Muscle of leg (tissue), 11 donors: ENCODE measurements around the gene SLCO2A1. TPM values are rescaled to one million over a fixed set of nuclear protein-coding genes. Genes with fewer than 3 reads are reported as not detected.

ENCODE experiments used
- DNase-seq: peaks from one replicate; pipeline ENCODE4 v3.0.0; 2013
- H3K27ac ChIP-seq: one replicate; pipeline ENCODE4 v1.5.1; 2013; ENCODE audit warnings: mild to moderate bottlenecking, low read length, control low read depth
- H3K27me3 ChIP-seq: one replicate; pipeline ENCODE4 v1.6.1; 2013; ENCODE audit warnings: low read length; ENCODE audit not compliant: control insufficient read depth, insufficient read depth
- H3K36me3 ChIP-seq: one replicate; pipeline ENCODE4 v1.6.1; 2013; ENCODE audit warnings: low read length; ENCODE audit not compliant: control insufficient read depth, insufficient read depth
- H3K4me1 ChIP-seq: one replicate; pipeline ENCODE4 v1.6.1; 2013; ENCODE audit warnings: low read length; ENCODE audit not compliant: control insufficient read depth, insufficient read depth
- H3K4me3 ChIP-seq: one replicate; pipeline ENCODE4 v1.5.1; 2013; ENCODE audit warnings: low read length, control low read depth
- H3K9me3 ChIP-seq: replicated peaks from 2 replicates; pipeline ENCODE4 v1.6.1; 2013; ENCODE audit warnings: low read depth, low read length; ENCODE audit not compliant: control insufficient read depth
- WGBS: methylation state at CpG from one replicate; pipeline ENCODE4 v1.1.5; 2013; ENCODE audit warnings: missing lambda C conversion rate; ENCODE audit not compliant: insufficient coverage; 5-methylcytosine and 5-hydroxymethylcytosine counted together
- polyA plus RNA-seq, 8 donors: library from polyadenylated mRNA; unstranded; fragments of 120-200 nt; gene quantifications; one replicate each; pipeline versions ENCODE4 v1.2.1 to v1.2.3, GENCODE V29; 2013; ENCODE audit warnings: inconsistent platforms in 1 of 8, low replicate concordance in 1 of 8; ENCODE audit not compliant: insufficient read length in 8 of 8, insufficient read depth in 1 of 8
- total RNA-seq: library from RNA; stranded (reverse); fragments of 120-200 nt; gene quantifications from one replicate; pipeline ENCODE4 v1.2.4, GENCODE V29; 2013

SLCO2A1 gene
- total and polyA plus RNA-seq, 9 donors = 0.49 to 3.9 (median 1.6) TPM

DNA sequence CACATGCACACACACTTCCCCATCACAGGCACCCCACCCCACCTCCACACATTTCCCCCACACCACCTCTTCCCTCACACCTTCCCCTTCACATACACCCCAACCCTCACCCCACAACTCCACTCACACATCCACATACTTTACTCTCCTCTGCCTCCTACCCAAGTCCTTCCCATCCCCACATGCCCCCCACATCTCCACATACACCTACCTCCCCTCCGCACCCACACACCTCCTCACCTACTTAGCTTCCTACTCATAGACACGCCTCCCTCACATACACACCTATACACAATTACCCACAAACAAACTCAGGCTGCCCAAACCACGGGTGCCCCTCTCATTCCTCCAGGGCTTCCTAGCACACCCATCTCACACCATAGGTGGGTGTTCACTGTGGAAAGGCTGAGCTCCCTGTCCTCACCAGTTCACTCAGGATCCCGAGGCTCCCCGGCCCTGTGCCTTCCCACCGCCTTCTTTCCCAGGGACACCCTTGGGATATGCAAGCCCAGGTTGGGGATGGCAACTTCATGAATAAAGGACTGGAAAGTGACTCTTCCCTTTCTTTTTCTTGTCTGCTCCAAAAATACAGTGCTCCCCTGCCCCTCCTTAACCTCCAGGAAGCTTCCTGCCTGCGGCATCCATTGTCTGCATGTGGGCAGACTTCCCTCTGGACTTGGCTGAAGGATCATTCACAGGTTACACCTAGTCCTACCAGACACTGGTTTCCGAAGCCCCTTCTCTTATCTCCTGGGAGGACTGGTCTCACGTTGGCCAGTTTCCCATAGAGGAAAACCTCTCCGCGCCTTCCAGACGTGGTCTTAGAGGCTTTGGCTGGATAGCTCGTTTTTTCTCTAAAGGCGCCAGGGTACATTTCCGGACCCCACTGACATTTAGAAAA is 61.5 kb downstream of the SLCO2A1 start:
- H3K27ac ChIP-seq = no peak overlapping the region
- H3K4me1 ChIP-seq = peaks cover under 1% of the 10 kb centered on the region
- peaks cover 9% of the 10 kb centered on the region for H3K9me3 ChIP-seq
- no peaks in the 10 kb centered on the region for H3K27me3 ChIP-seq
- no peaks in the 10 kb centered on the region for H3K36me3 ChIP-seq
- no peak for DNase-seq
- WGBS = 64% methylated on average over 9 of the region's 15 CpGs
- H3K4me3 ChIP-seq = no peak overlapping the region

- H3K9me3 ChIP-seq = peaks cover 3% of the 10 kb centered on the region
- peaks cover 2% of the 10 kb centered on the region for H3K4me1 ChIP-seq
- H3K27ac ChIP-seq = no peak overlapping the region
- no peak for DNase-seq
- H3K27me3 ChIP-seq = no peaks in the 10 kb centered on the region
- no peaks in the 10 kb centered on the region for H3K36me3 ChIP-seq
- no peak overlapping the region for H3K4me3 ChIP-seq
- 82% methylated on average over 3 of the region's 4 CpGs for WGBS
Measured at GRCh38 chr3:133966954-133967353, 62.8 kb downstream of the SLCO2A1 start.

DNA sequence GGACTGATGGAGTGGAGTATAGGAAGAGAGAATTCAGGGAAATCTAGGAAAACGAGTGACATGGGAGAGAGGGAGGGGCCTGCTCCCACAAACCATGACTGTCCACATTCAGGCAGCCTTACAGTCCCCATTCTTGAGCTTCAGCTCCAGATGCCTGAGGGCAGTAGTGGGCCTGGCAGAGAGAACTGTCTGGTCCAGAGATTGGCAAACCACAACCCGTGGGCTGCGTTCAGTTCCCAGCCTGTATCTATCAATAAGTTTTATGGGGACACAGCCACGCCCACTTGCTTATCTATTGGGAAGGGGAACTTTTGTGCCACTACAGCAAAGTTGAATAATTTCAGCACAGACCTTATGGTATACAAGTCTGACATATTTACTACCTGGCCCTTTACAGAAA is 63.8 kb downstream of the SLCO2A1 start:
- Histone ChIP-seq H3K9me3 (no peaks in the 10 kb centered on the region), H3K27ac (no peak overlapping the region), H3K27me3 (no peaks in the 10 kb centered on the region), H3K4me3 (no peak overlapping the region), H3K36me3 (no peaks in the 10 kb centered on the region), H3K4me1 (peaks cover 2% of the 10 kb centered on the region)
- no CpG with 5 or more reads among the region's 4 CpGs for WGBS
- DNase-seq = no peak

- no peak for DNase-seq
- Histone ChIP-seq H3K27me3 (no peaks in the 10 kb centered on the region), H3K4me1 (peaks cover 2% of the 10 kb centered on the region), H3K4me3 (no peak overlapping the region), H3K36me3 (no peaks in the 10 kb centered on the region), H3K9me3 (no peaks in the 10 kb centered on the region), H3K27ac (no peak overlapping the region)
- WGBS = 88% methylated on average over 12 of the region's 12 CpGs
Measured at GRCh38 chr3:133965013-133965570, 64.6 kb downstream of the SLCO2A1 start.

GRCh38 chr3:133964547-133964946 is 65.2 kb downstream of the SLCO2A1 start:
- Histone ChIP-seq H3K9me3 (no peaks in the 10 kb centered on the region), H3K27me3 (no peaks in the 10 kb centered on the region), H3K36me3 (no peaks in the 10 kb centered on the region), H3K4me3 (no peak overlapping the region), H3K27ac (no peak overlapping the region), H3K4me1 (peaks cover 2% of the 10 kb centered on the region)
- no CpG with 5 or more reads among the region's 3 CpGs for WGBS
- no peak for DNase-seq

DNA sequence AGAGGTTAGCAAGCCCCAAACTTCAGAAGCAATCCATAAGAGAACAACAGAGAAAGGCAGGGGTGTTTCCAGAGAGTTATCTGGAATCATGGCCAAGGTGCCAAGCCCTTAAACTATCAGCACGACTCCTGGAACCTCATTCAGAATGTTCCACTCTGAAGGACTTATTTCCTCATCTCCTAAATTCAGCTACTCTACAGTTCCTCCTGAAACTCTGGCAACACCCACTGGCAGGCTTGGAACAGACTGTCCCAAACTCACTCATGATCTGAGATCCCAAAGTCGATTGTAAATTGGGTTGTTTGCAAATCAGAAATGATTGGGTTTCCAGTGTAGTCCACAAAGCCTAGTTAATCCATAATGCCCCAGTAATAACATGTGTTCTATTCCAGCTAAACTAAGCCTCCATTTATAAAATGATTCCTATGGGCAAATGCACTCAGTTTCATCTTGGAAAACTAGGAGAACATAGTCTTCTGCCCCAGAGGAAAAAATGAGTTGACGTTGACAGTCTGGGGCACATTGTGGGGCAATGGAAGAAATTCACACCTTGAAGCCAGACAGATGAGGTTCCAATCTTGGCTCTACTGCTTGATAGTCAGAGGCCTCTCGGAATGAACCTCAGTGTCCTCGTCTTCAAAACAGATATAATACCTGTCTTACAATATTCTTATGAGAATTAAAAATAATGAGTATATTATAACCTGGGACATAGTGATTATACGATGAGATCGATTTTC is 65.9 kb downstream of the SLCO2A1 start:
- Histone ChIP-seq H3K36me3 (no peaks in the 10 kb centered on the region), H3K4me1 (peaks cover 2% of the 10 kb centered on the region), H3K27me3 (no peaks in the 10 kb centered on the region), H3K4me3 (no peak overlapping the region), H3K9me3 (no peaks in the 10 kb centered on the region), H3K27ac (no peak overlapping the region)
- WGBS = 90% methylated on average over 2 of the region's 7 CpGs
- no peak for DNase-seq

DNA sequence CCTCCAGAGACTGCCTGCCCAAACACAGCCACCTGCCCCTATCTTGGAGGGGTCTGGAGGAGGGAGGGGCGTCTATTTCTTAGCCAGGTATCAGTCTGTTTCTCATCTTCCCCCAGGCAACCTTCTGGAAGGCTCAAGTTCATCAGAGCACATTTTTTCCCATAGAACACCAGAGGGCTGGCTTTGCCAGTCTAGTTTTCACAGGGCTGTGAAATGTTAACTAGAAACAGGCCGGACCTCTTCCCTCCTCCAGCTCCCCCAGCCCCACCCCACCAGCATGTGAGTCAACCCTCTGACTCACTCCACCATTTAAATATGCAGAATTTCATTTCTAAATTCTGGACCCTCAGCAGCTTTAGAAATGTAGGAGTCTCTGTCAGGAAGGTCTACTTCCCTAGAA is 66.9 kb downstream of the SLCO2A1 start:
- 20% methylated on average over 1 of the region's 2 CpGs for WGBS
- H3K4me1 ChIP-seq = peaks cover 8% of the 10 kb centered on the region

DNA sequence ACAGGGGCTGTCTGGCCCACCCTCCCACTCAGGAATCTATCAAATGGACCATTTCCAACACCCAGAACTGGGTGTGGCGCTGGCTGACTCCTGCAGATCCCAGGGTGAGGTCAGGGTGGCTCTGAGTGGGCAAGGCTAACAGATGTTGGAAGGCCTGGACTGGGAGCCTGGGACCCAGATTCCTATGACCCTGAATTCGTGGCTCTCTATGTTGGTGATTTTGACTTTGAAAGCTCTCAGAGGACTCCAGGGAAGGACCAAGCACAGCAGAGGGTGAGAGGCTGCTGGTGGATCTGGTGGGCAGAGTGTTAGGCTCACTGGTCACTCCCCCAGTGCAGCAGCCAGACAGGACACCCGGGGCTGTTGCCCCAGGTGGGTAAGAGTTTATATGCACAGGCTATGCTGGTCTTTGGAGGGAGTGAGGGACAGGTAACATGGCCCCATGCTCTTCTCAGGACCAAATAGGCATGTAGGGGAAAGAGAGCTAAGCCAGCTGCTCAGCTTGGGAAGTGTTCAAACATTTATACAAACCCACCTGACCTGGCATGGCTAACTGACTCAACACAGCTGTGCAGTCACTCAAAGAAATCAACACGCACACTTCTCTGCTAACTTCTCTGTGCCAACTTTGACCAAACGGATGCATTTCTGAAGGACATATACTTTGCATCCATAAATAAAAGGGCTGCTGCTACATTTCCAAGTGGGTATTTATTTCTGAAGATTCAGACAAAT is 71.5 kb downstream of the SLCO2A1 start:
- H3K36me3 ChIP-seq = no peaks in the 10 kb centered on the region
- 60% methylated on average over 1 of the region's 5 CpGs for WGBS
- H3K27me3 ChIP-seq = no peaks in the 10 kb centered on the region
- peaks cover 23% of the 10 kb centered on the region for H3K4me1 ChIP-seq
- no peak overlapping the region for H3K27ac ChIP-seq
- DNase-seq = peak; percentile 58
- H3K9me3 ChIP-seq = no peaks in the 10 kb centered on the region
- no peak overlapping the region for H3K4me3 ChIP-seq

More for the DNA sequence above, 66.9 kb downstream of the SLCO2A1 start:
- Histone ChIP-seq H3K27ac (no peak overlapping the region), H3K9me3 (no peaks in the 10 kb centered on the region), H3K27me3 (no peaks in the 10 kb centered on the region), H3K4me3 (no peak overlapping the region), H3K36me3 (no peaks in the 10 kb centered on the region)
- no peak for DNase-seq

GRCh38 chr3:133956982-133957381 is 72.7 kb downstream of the SLCO2A1 start:
- Histone ChIP-seq H3K4me1 (peaks cover 22% of the 10 kb centered on the region), H3K27me3 (no peaks in the 10 kb centered on the region), H3K4me3 (no peak overlapping the region), H3K27ac (no peak overlapping the region), H3K9me3 (no peaks in the 10 kb centered on the region), H3K36me3 (no peaks in the 10 kb centered on the region)
- DNase-seq = no peak
- WGBS = 90% methylated on average over 3 of the region's 6 CpGs
